OCI-LY3 (cell line): ENCODE measurements around the gene TRDN.

ENCODE experiments used
- EZH2phosphoT487 ChIP-seq: fragments of 200-600 bp; shearing (Covaris generic); IDR thresholded peaks from 2 replicates; pipeline ENCODE4 v1.6.1; 2018; ENCODE audit warnings: antibody characterized with exemption, mixed run types, low read depth
- TF ChIP-seq, protein P1 (sequence below): fragments of 200-600, 300-600 bp; sonication (generic); IDR thresholded peaks from 2 replicates; pipeline ENCODE4 v1.5.1; 2014; ENCODE audit warnings: antibody characterized with exemption, low read length, low read depth

DNA sequence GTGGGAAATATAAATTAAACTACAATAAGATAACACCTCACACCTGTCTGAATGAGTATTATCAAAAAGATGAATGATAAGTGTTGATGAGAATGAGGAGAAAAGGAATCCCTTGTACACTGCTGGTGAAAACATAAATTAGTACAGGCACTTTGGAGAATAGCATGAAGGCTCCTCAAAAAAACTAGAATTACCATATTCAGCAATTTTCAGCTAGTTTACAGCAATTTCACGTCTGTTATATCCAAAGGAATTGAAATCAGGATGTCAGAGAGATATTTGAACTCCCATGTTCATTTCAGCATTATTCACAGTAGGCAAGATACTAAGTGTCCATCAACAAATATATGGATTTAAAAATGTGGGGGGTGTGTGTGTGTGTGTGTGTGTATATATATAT lies 348.1 kb downstream of the TRDN start:
- TF ChIP-seq, protein P1, sequence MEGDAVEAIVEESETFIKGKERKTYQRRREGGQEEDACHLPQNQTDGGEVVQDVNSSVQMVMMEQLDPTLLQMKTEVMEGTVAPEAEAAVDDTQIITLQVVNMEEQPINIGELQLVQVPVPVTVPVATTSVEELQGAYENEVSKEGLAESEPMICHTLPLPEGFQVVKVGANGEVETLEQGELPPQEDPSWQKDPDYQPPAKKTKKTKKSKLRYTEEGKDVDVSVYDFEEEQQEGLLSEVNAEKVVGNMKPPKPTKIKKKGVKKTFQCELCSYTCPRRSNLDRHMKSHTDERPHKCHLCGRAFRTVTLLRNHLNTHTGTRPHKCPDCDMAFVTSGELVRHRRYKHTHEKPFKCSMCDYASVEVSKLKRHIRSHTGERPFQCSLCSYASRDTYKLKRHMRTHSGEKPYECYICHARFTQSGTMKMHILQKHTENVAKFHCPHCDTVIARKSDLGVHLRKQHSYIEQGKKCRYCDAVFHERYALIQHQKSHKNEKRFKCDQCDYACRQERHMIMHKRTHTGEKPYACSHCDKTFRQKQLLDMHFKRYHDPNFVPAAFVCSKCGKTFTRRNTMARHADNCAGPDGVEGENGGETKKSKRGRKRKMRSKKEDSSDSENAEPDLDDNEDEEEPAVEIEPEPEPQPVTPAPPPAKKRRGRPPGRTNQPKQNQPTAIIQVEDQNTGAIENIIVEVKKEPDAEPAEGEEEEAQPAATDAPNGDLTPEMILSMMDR: no peak
- TF ChIP-seq EZH2phosphoT487: no peak
